ENCODE results near the gene IDH2.

- TF ChIP-seq YEATS2 (CRISPR knock-in tag; IDR thresholded peaks at IDR 0.05; ENCODE audit: borderline replicate concordance) (no peak), AGO1 (IDR thresholded peaks at IDR 0.05; ENCODE audit: low read depth, low read length, poor library complexity, severe bottlenecking) (no peak), EP300 (IDR thresholded peaks at IDR 0.05; ENCODE audit: low read depth in 2 of 2, low read length in 2 of 2) (no peak), EP300 (CRISPR knock-in tag; IDR thresholded peaks at IDR 0.05; ENCODE audit: borderline replicate concordance) (no peak), RAD21 (CRISPR knock-in tag; IDR thresholded peaks at IDR 0.05) (no peak), NCOR1 (IDR thresholded peaks at IDR 0.05; ENCODE audit: borderline replicate concordance, low read length) (no peak), SRF (IDR thresholded peaks at IDR 0.05; ENCODE audit: low read depth, low read length) (no peak), MYC (CRISPR knock-in tag; IDR thresholded peaks at IDR 0.05; ENCODE audit: borderline replicate concordance) (no peak)
These were observed 3.3 kb upstream of the IDH2 start for GRCh38 chr15:90105521-90105920.
